Measurements from ENCODE around the gene LRRC18. TPM values are rescaled to one million over a fixed set of nuclear protein-coding genes. Genes with fewer than 3 reads are reported as not detected.

LRRC18 gene
- total RNA-seq, 1 experiment from 2014 or later: not detected

- H3K9me3 Mint-ChIP-seq (ENCODE audit: unreplicated experiment): no peaks in the 10 kb centered on the region
- ChIA-PET POLR2A (no interaction called here), CTCF (no interaction called here)
- H3K36me3 ChIP-seq (ENCODE audit: control insufficient read depth, insufficient read depth, low read length): no peaks in the 10 kb centered on the region
- no peak overlapping the region for H3K4me3 Mint-ChIP-seq (ENCODE audit: unreplicated experiment)
- H3K27ac Mint-ChIP-seq (ENCODE audit: unreplicated experiment): no peak overlapping the region
- H3K9me3 ChIP-seq: no peaks in the 10 kb centered on the region
- intact Hi-C loops (cut with micrococcal nuclease; ENCODE audit: unreplicated experiment): no loop called here
- no peaks in the 10 kb centered on the region for H3K36me3 Mint-ChIP-seq (ENCODE audit: insufficient read depth, unreplicated experiment)
- no peak overlapping the region for H3K4me3 ChIP-seq (ENCODE audit: low read depth, low read length)
- no peaks in the 10 kb centered on the region for H3K4me1 Mint-ChIP-seq (ENCODE audit: low read depth, unreplicated experiment)
- no peaks in the 10 kb centered on the region for H3K4me1 ChIP-seq
- DNase-seq: no peak
- peaks cover 33% of the 10 kb centered on the region for H3K27me3 Mint-ChIP-seq (ENCODE audit: insufficient read depth, unreplicated experiment)
- no peak for TF ChIP-seq CTCF (IDR thresholded peaks at IDR 0.05; ENCODE audit: insufficient read depth in 1 of 2, low read depth in 1 of 2, low read length in 1 of 2, severe bottlenecking in 1 of 2, unreplicated experiment in 1 of 2)
- no TSS peak for BruUV-seq (replicated peaks)
- peaks cover 1% of the 10 kb centered on the region; the same call in 1 of the 2 replicates for H3K27me3 ChIP-seq (replicated peaks; ENCODE audit: control insufficient read depth, insufficient read depth, low read length)
Observed at GRCh38 chr10:48898426-48898825, 41.2 kb downstream of the LRRC18 start.

GRCh38 chr10:48897441-48897790, 42.2 kb downstream of the LRRC18 start:
- H3K4me1 ChIP-seq: no peaks in the 10 kb centered on the region
- peaks cover 25% of the 10 kb centered on the region for H3K27me3 Mint-ChIP-seq (ENCODE audit: insufficient read depth, unreplicated experiment)
- TF ChIP-seq CTCF (IDR thresholded peaks at IDR 0.05; ENCODE audit: insufficient read depth in 1 of 2, low read depth in 1 of 2, low read length in 1 of 2, severe bottlenecking in 1 of 2, unreplicated experiment in 1 of 2): no peak
- H3K36me3 ChIP-seq (ENCODE audit: control insufficient read depth, insufficient read depth, low read length): no peaks in the 10 kb centered on the region
- H3K27me3 ChIP-seq (replicated peaks; ENCODE audit: control insufficient read depth, insufficient read depth, low read length): peaks cover 1% of the 10 kb centered on the region; the same call in 1 of the 2 replicates
- BruUV-seq (replicated peaks): no TSS peak
- no peak overlapping the region for H3K4me3 Mint-ChIP-seq (ENCODE audit: unreplicated experiment)
- intact Hi-C loops (cut with micrococcal nuclease; ENCODE audit: unreplicated experiment): no loop called here
- H3K4me3 ChIP-seq (ENCODE audit: low read depth, low read length): no peak overlapping the region
- H3K4me1 Mint-ChIP-seq (ENCODE audit: low read depth, unreplicated experiment): no peaks in the 10 kb centered on the region
- ChIA-PET POLR2A (no interaction called here), CTCF (no interaction called here)
- no peaks in the 10 kb centered on the region for H3K36me3 Mint-ChIP-seq (ENCODE audit: insufficient read depth, unreplicated experiment)
- no peaks in the 10 kb centered on the region for H3K9me3 ChIP-seq
- no peak overlapping the region for H3K27ac Mint-ChIP-seq (ENCODE audit: unreplicated experiment)
- DNase-seq: no peak
- H3K9me3 Mint-ChIP-seq (ENCODE audit: unreplicated experiment): no peaks in the 10 kb centered on the region

GRCh38 chr10:48896756-48897440, 42.7 kb downstream of the LRRC18 start:
- H3K36me3 ChIP-seq (ENCODE audit: control insufficient read depth, insufficient read depth, low read length): no peaks in the 10 kb centered on the region
- no peaks in the 10 kb centered on the region for H3K9me3 ChIP-seq
- TF ChIP-seq CTCF (IDR thresholded peaks at IDR 0.05; ENCODE audit: insufficient read depth in 1 of 2, low read depth in 1 of 2, low read length in 1 of 2, severe bottlenecking in 1 of 2, unreplicated experiment in 1 of 2): no peak
- BruUV-seq (replicated peaks): no TSS peak
- Mint-ChIP-seq H3K27ac (ENCODE audit: unreplicated experiment) (no peak overlapping the region), H3K27me3 (ENCODE audit: insufficient read depth, unreplicated experiment) (peaks cover 20% of the 10 kb centered on the region), H3K36me3 (ENCODE audit: insufficient read depth, unreplicated experiment) (no peaks in the 10 kb centered on the region), H3K4me1 (ENCODE audit: low read depth, unreplicated experiment) (no peaks in the 10 kb centered on the region), H3K9me3 (ENCODE audit: unreplicated experiment) (no peaks in the 10 kb centered on the region), H3K4me3 (ENCODE audit: unreplicated experiment) (no peak overlapping the region)
- no peak overlapping the region for H3K4me3 ChIP-seq (ENCODE audit: low read depth, low read length)
- H3K27me3 ChIP-seq (replicated peaks; ENCODE audit: control insufficient read depth, insufficient read depth, low read length): peaks cover 1% of the 10 kb centered on the region; the same call in 1 of the 2 replicates
- no peaks in the 10 kb centered on the region for H3K4me1 ChIP-seq
- ChIA-PET CTCF (no interaction called here), POLR2A (no interaction called here)
- no peak for DNase-seq
- intact Hi-C loops (cut with micrococcal nuclease; ENCODE audit: unreplicated experiment): no loop called here
